ENCODE results near the gene CAGE1.

- TF ChIP-seq RNF2 (IDR thresholded peaks at IDR 0.05; ENCODE audit: borderline replicate concordance, low read depth) (no peak), JUN (IDR thresholded peaks at IDR 0.05) (no peak; a peak in 1 of 5 replicates), PHF8 (IDR thresholded peaks at IDR 0.05; ENCODE audit: borderline replicate concordance, low read depth) (no peak), FOXS1 (CRISPR knock-in tag; IDR thresholded peaks at IDR 0.05) (no peak), RCOR1 (IDR thresholded peaks at IDR 0.05; ENCODE audit: low read depth, low read length) (no peak), RFX5 (IDR thresholded peaks at IDR 0.05) (no peak), NFE2L2 (conservative IDR thresholded peaks at IDR 0.05; ENCODE audit: low read length) (no peak), RAD21 (conservative IDR thresholded peaks at IDR 0.05 in 1 of 2, IDR thresholded peaks at IDR 0.05 in 1 of 2) (no peak), SMC3 (IDR thresholded peaks at IDR 0.05) (no peak)
- TF ChIP-seq, protein P1, sequence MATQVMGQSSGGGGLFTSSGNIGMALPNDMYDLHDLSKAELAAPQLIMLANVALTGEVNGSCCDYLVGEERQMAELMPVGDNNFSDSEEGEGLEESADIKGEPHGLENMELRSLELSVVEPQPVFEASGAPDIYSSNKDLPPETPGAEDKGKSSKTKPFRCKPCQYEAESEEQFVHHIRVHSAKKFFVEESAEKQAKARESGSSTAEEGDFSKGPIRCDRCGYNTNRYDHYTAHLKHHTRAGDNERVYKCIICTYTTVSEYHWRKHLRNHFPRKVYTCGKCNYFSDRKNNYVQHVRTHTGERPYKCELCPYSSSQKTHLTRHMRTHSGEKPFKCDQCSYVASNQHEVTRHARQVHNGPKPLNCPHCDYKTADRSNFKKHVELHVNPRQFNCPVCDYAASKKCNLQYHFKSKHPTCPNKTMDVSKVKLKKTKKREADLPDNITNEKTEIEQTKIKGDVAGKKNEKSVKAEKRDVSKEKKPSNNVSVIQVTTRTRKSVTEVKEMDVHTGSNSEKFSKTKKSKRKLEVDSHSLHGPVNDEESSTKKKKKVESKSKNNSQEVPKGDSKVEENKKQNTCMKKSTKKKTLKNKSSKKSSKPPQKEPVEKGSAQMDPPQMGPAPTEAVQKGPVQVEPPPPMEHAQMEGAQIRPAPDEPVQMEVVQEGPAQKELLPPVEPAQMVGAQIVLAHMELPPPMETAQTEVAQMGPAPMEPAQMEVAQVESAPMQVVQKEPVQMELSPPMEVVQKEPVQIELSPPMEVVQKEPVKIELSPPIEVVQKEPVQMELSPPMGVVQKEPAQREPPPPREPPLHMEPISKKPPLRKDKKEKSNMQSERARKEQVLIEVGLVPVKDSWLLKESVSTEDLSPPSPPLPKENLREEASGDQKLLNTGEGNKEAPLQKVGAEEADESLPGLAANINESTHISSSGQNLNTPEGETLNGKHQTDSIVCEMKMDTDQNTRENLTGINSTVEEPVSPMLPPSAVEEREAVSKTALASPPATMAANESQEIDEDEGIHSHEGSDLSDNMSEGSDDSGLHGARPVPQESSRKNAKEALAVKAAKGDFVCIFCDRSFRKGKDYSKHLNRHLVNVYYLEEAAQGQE (IDR thresholded peaks at IDR 0.05), result no peak
- TF ChIP-seq, protein P2, sequence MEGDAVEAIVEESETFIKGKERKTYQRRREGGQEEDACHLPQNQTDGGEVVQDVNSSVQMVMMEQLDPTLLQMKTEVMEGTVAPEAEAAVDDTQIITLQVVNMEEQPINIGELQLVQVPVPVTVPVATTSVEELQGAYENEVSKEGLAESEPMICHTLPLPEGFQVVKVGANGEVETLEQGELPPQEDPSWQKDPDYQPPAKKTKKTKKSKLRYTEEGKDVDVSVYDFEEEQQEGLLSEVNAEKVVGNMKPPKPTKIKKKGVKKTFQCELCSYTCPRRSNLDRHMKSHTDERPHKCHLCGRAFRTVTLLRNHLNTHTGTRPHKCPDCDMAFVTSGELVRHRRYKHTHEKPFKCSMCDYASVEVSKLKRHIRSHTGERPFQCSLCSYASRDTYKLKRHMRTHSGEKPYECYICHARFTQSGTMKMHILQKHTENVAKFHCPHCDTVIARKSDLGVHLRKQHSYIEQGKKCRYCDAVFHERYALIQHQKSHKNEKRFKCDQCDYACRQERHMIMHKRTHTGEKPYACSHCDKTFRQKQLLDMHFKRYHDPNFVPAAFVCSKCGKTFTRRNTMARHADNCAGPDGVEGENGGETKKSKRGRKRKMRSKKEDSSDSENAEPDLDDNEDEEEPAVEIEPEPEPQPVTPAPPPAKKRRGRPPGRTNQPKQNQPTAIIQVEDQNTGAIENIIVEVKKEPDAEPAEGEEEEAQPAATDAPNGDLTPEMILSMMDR (IDR thresholded peaks at IDR 0.05), result no peak
These were observed 28.8 kb upstream of the CAGE1 start for GRCh38 chr6:7418238-7418905.

Measured in A549 (cell line).